Measurements from ENCODE around the gene OSBPL3.

DNA sequence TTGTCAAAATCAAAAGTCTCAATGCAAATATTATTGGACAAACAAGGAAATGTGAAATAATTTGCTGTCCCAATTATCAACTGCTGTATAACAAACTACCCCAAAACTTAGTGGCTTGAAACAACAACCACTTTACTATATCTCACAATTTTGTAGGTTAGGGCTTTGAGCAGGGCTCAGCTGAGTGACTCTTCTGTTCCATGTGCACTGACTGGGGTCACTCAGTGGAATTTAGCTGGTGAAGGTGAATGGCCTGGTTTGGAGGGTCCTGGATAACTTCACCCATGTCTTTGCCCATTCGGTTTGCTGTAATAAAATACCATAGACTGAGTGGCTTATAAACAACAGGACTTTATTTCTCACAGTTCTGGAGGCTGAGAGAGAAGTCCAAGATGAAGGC is 219.0 kb downstream of the OSBPL3 start:
- TF ChIP-seq EZH2 (IDR thresholded peaks at IDR 0.05; ENCODE audit: borderline replicate concordance, low read length) = no peak
- TF ChIP-seq, protein P1, sequence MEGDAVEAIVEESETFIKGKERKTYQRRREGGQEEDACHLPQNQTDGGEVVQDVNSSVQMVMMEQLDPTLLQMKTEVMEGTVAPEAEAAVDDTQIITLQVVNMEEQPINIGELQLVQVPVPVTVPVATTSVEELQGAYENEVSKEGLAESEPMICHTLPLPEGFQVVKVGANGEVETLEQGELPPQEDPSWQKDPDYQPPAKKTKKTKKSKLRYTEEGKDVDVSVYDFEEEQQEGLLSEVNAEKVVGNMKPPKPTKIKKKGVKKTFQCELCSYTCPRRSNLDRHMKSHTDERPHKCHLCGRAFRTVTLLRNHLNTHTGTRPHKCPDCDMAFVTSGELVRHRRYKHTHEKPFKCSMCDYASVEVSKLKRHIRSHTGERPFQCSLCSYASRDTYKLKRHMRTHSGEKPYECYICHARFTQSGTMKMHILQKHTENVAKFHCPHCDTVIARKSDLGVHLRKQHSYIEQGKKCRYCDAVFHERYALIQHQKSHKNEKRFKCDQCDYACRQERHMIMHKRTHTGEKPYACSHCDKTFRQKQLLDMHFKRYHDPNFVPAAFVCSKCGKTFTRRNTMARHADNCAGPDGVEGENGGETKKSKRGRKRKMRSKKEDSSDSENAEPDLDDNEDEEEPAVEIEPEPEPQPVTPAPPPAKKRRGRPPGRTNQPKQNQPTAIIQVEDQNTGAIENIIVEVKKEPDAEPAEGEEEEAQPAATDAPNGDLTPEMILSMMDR (conservative IDR thresholded peaks at IDR 0.05 in 1 of 2, IDR thresholded peaks at IDR 0.05 in 1 of 2; ENCODE audit: extremely low read depth in 1 of 2, insufficient read depth in 1 of 2, low read depth in 1 of 2, low read length in 2 of 2) = no peak

Measured in mammary epithelial cell (primary cell).